ENCODE measurements around the gene MSTN. TPM values are rescaled to one million over a fixed set of nuclear protein-coding genes. Genes with fewer than 3 reads are reported as not detected.

Gene MSTN
- total and polyA plus RNA-seq, 12 donors: 0.14 to 3.8 (median 0.57) TPM; not detected in 1

- Histone ChIP-seq H3K9me3 (replicated peaks in 1 of 3) (no peaks in the 10 kb centered on the region), H3K4me3 (no peak overlapping the region), H3K27me3 (no peaks in the 10 kb centered on the region), H3K4me1 (replicated peaks in 1 of 2) (no peaks in the 10 kb centered on the region), H3K27ac (no peak overlapping the region), H3K36me3 (replicated peaks in 1 of 2) (no peaks in the 10 kb centered on the region)
- intact Hi-C loops (cut with DNase I): no loop called here
- DNase-seq: no peak
- TF ChIP-seq CTCF (IDR thresholded peaks at IDR 0.05) (no peak), POLR2A (IDR thresholded peaks at IDR 0.05) (no peak)
- 65 to 80% (median 71%) methylated on average over 4 of the region's 4 CpGs for WGBS, 4 donors
Observed at GRCh38 chr2:190107409-190107808, 44.9 kb upstream of the MSTN start.

GRCh38 chr2:190106783-190107182 is 44.3 kb upstream of the MSTN start:
- no peak for DNase-seq
- Histone ChIP-seq H3K4me1 (replicated peaks in 1 of 2) (no peaks in the 10 kb centered on the region), H3K4me3 (no peak overlapping the region), H3K27ac (no peak overlapping the region), H3K36me3 (replicated peaks in 1 of 2) (no peaks in the 10 kb centered on the region), H3K27me3 (no peaks in the 10 kb centered on the region), H3K9me3 (replicated peaks in 1 of 3) (no peaks in the 10 kb centered on the region)
- intact Hi-C loops (cut with DNase I): no loop called here
- TF ChIP-seq POLR2A (IDR thresholded peaks at IDR 0.05) (no peak), CTCF (IDR thresholded peaks at IDR 0.05) (no peak)

GRCh38 chr2:190105554-190105953 is 43.0 kb upstream of the MSTN start:
- no peak for DNase-seq
- TF ChIP-seq CTCF (IDR thresholded peaks at IDR 0.05): no peak
- no peak for TF ChIP-seq POLR2A (IDR thresholded peaks at IDR 0.05)
- Histone ChIP-seq H3K27ac (no peak overlapping the region), H3K27me3 (no peaks in the 10 kb centered on the region), H3K4me1 (replicated peaks in 1 of 2) (no peaks in the 10 kb centered on the region), H3K4me3 (no peak overlapping the region), H3K36me3 (replicated peaks in 1 of 2) (no peaks in the 10 kb centered on the region), H3K9me3 (replicated peaks in 1 of 3) (no peaks in the 10 kb centered on the region)
- intact Hi-C loops (cut with DNase I): no loop called here
- 86 to 89% (median 86%) methylated on average over 2 of the region's 2 CpGs for WGBS, 4 donors

- H3K9me3 ChIP-seq (replicated peaks in 1 of 3): no peaks in the 10 kb centered on the region
- no peaks in the 10 kb centered on the region for H3K4me1 ChIP-seq (replicated peaks in 1 of 2)
- 77 to 84% (median 82%) methylated on average over 3 of the region's 3 CpGs for WGBS, 4 donors
- no peaks in the 10 kb centered on the region for H3K27me3 ChIP-seq
- intact Hi-C loops (cut with DNase I): no loop called here
- H3K4me3 ChIP-seq: no peak overlapping the region
- no peak for TF ChIP-seq POLR2A (IDR thresholded peaks at IDR 0.05)
- TF ChIP-seq CTCF (IDR thresholded peaks at IDR 0.05): no peak
- no peak overlapping the region for H3K27ac ChIP-seq
- DNase-seq: no peak
- H3K36me3 ChIP-seq (replicated peaks in 1 of 2): no peaks in the 10 kb centered on the region
Observed at GRCh38 chr2:190103144-190103543, 40.6 kb upstream of the MSTN start.

Measured in adrenal gland (tissue), 12 donors.